KMS-11 (cell line): Measurements from ENCODE around the gene PRRT3.

Source experiments
- H2AFZ ChIP-seq: fragments of 200-600 bp; sonication (generic); 2 replicates; pipeline ENCODE4 v1.6.1; 2016; ENCODE audit warnings: antibody characterized with exemption, mixed run types, low read depth
- H3K27ac ChIP-seq: fragments of 200-600 bp; sonication (generic); 2 replicates; pipeline ENCODE4 v1.6.1; 2016; ENCODE audit warnings: mild to moderate bottlenecking, mixed run types
- H3K27me3 ChIP-seq: fragments of 200-600 bp; sonication (generic); 2 replicates; pipeline ENCODE4 v1.6.1; 2017; ENCODE audit warnings: mild to moderate bottlenecking, low read depth, mixed run types, moderate library complexity; ENCODE audit not compliant: insufficient read depth
- H3K36me3 ChIP-seq: fragments of 200-600 bp; sonication (generic); 2 replicates; pipeline ENCODE4 v1.6.1; 2017; ENCODE audit warnings: mild to moderate bottlenecking, mixed run types; ENCODE audit not compliant: insufficient read depth
- H3K4me1 ChIP-seq: fragments of 200-600 bp; sonication (generic); 2 replicates; pipeline ENCODE4 v1.6.1; 2016; ENCODE audit warnings: mild to moderate bottlenecking, low read depth, mixed run types; ENCODE audit not compliant: poor library complexity, severe bottlenecking
- H3K4me2 ChIP-seq: fragments of 200-600 bp; sonication (generic); 2 replicates; pipeline ENCODE4 v1.7.0; 2016; ENCODE audit warnings: mild to moderate bottlenecking, mixed run types
- H3K4me3 ChIP-seq: fragments of 200-600 bp; sonication (generic); IDR thresholded peaks from 2 replicates; pipeline ENCODE4 v1.6.1; 2017; ENCODE audit warnings: low read depth, low read length, mixed read lengths; ENCODE audit not compliant: insufficient read depth
- H3K79me2 ChIP-seq: fragments of 200-600 bp; sonication (generic); 2 replicates; pipeline ENCODE4 v1.6.1; 2016; ENCODE audit warnings: low read depth, mixed run types; ENCODE audit not compliant: insufficient read depth
- H3K9ac ChIP-seq: fragments of 200-600 bp; sonication (generic); 2 replicates; pipeline ENCODE4 v1.6.1; 2016; ENCODE audit warnings: mild to moderate bottlenecking, mixed run types
- H4K20me1 ChIP-seq: fragments of 200-600 bp; sonication (generic); 2 replicates; pipeline ENCODE4 v1.6.1; 2016; ENCODE audit warnings: mild to moderate bottlenecking, mixed run types; ENCODE audit not compliant: insufficient read depth
- CTCF ChIP-seq: fragments of 200-600 bp; sonication (generic); conservative IDR thresholded peaks from 2 replicates; pipeline ENCODE4 v1.6.1; 2017; ENCODE audit warnings: low read depth, mild to moderate bottlenecking, antibody characterized with exemption, low read length, moderate library complexity, mixed read lengths

Gene PRRT3

GRCh38 chr3:9932843-9933560 lies 19.2 kb downstream of the PRRT3 start:
- H3K36me3 ChIP-seq: no peaks in the 10 kb centered on the region

GRCh38 chr3:9932535-9932842 lies 19.7 kb downstream of the PRRT3 start:
- Histone ChIP-seq H3K27ac (peak overlapping the region; percentile 85), H3K9ac (peak overlapping the region; percentile 83; the same call in 1 of the 2 replicates), H3K36me3 (no peaks in the 10 kb centered on the region), H3K27me3 (no peaks in the 10 kb centered on the region), H3K79me2 (no peaks in the 10 kb centered on the region; the same call in 1 of the 2 replicates), H3K4me1 (peaks cover 20% of the 10 kb centered on the region), H4K20me1 (no peaks in the 10 kb centered on the region), H2AFZ (peak overlapping the region; percentile 66), H3K4me2 (peak overlapping the region; percentile 63), H3K4me3 (peak overlapping the region; percentile 63)
- TF ChIP-seq CTCF: no peak

More at GRCh38 chr3:9932843-9933560, 19.2 kb downstream of the PRRT3 start:
- Histone ChIP-seq H3K27me3 (no peaks in the 10 kb centered on the region), H4K20me1 (no peaks in the 10 kb centered on the region), H3K4me2 (peak overlapping the region; percentile 63), H3K4me1 (peaks cover 20% of the 10 kb centered on the region), H2AFZ (peak overlapping the region; percentile 66), H3K4me3 (peak overlapping the region; percentile 63), H3K79me2 (no peaks in the 10 kb centered on the region; the same call in 1 of the 2 replicates), H3K27ac (peak overlapping the region; percentile 85), H3K9ac (peak overlapping the region; percentile 83)
- TF ChIP-seq CTCF: peak; percentile 51

GRCh38 chr3:9930804-9931418 lies 21.3 kb downstream of the PRRT3 start:
- no peak overlapping the region for H3K4me2 ChIP-seq
- no peak overlapping the region for H3K4me3 ChIP-seq
- H3K79me2 ChIP-seq: no peaks in the 10 kb centered on the region; the same call in 1 of the 2 replicates
- no peaks in the 10 kb centered on the region for H3K36me3 ChIP-seq
- H3K27ac ChIP-seq: no peak overlapping the region
- peak; percentile 13; the same call in 1 of the 2 replicates for TF ChIP-seq CTCF
- H2AFZ ChIP-seq: no peak overlapping the region
- no peak overlapping the region for H3K9ac ChIP-seq
- no peaks in the 10 kb centered on the region for H4K20me1 ChIP-seq
- peaks cover 20% of the 10 kb centered on the region for H3K4me1 ChIP-seq
- H3K27me3 ChIP-seq: no peaks in the 10 kb centered on the region

- Histone ChIP-seq H3K27me3 (no peaks in the 10 kb centered on the region), H3K4me1 (peaks cover 5% of the 10 kb centered on the region), H3K4me3 (no peak overlapping the region), H3K79me2 (no peaks in the 10 kb centered on the region; the same call in 1 of the 2 replicates), H3K9ac (no peak overlapping the region), H4K20me1 (no peaks in the 10 kb centered on the region), H3K4me2 (no peak overlapping the region), H2AFZ (no peak overlapping the region), H3K36me3 (no peaks in the 10 kb centered on the region), H3K27ac (no peak overlapping the region)
- TF ChIP-seq CTCF: no peak
These were observed 24.1 kb downstream of the PRRT3 start for GRCh38 chr3:9928158-9928557.
